NT2/D1 (cell line): ENCODE measurements around the gene DDX31.

ENCODE experiments used
- SUZ12 ChIP-seq: IDR thresholded peaks from 2 replicates; pipeline ENCODE4 v1.6.1; 2011; ENCODE audit not compliant: insufficient read length, insufficient read depth; ENCODE audit errors: extremely low read depth
- YY1 ChIP-seq: IDR thresholded peaks from 2 replicates; pipeline ENCODE4 v1.6.1; 2011; ENCODE audit not compliant: insufficient read length, insufficient read depth

GRCh38 chr9:132592451-132592850, 77.3 kb downstream of the DDX31 start:
- TF ChIP-seq YY1 (no peak), SUZ12 (no peak)
